ENCODE data around the gene EMC7.

EMC7 gene

GRCh38 chr15:34076785-34077184, 24.9 kb downstream of the EMC7 start:
- no peak for TF ChIP-seq GABPA (IDR thresholded peaks at IDR 0.05; ENCODE audit: low read depth)
- no peak for TF ChIP-seq REST (IDR thresholded peaks at IDR 0.05; ENCODE audit: insufficient replicate concordance, low read depth)
- TF ChIP-seq POLR2AphosphoS5 (IDR thresholded peaks at IDR 0.05; ENCODE audit: low read depth), result no peak
- TF ChIP-seq SPI1 (IDR thresholded peaks at IDR 0.05; ENCODE audit: borderline replicate concordance, low read depth), result no peak
- no peak for TF ChIP-seq CTCF (IDR thresholded peaks at IDR 0.05; ENCODE audit: insufficient read depth, low read length)
- H3K27me3 ChIP-seq (ENCODE audit: insufficient read depth, poor library complexity, severe bottlenecking), result no peaks in the 10 kb centered on the region
- no peak overlapping the region for H3K4me3 ChIP-seq (replicated peaks; ENCODE audit: insufficient read depth, low read length)
- H3K27ac ChIP-seq (replicated peaks), result no peak overlapping the region
- DNase-seq (ENCODE audit: low read depth in 1 of 2, low spot score in 1 of 2), result no peak

GRCh38 chr15:34070003-34070402, 31.7 kb downstream of the EMC7 start:
- no peak for TF ChIP-seq CTCF (IDR thresholded peaks at IDR 0.05; ENCODE audit: insufficient read depth, low read length)
- no peak for TF ChIP-seq REST (IDR thresholded peaks at IDR 0.05; ENCODE audit: insufficient replicate concordance, low read depth)
- no peak for TF ChIP-seq POLR2AphosphoS5 (IDR thresholded peaks at IDR 0.05; ENCODE audit: low read depth)
- no peak for TF ChIP-seq GABPA (IDR thresholded peaks at IDR 0.05; ENCODE audit: low read depth)
- TF ChIP-seq SPI1 (IDR thresholded peaks at IDR 0.05; ENCODE audit: borderline replicate concordance, low read depth), result no peak
- H3K4me3 ChIP-seq (replicated peaks; ENCODE audit: insufficient read depth, low read length), result no peak overlapping the region
- DNase-seq (ENCODE audit: low read depth in 1 of 2, low spot score in 1 of 2), result no peak
- no peak overlapping the region for H3K27ac ChIP-seq (replicated peaks)
- H3K27me3 ChIP-seq (ENCODE audit: insufficient read depth, poor library complexity, severe bottlenecking), result no peaks in the 10 kb centered on the region

- TF ChIP-seq GABPA (IDR thresholded peaks at IDR 0.05; ENCODE audit: low read depth) (no peak), SPI1 (IDR thresholded peaks at IDR 0.05; ENCODE audit: borderline replicate concordance, low read depth) (no peak), REST (IDR thresholded peaks at IDR 0.05; ENCODE audit: insufficient replicate concordance, low read depth) (no peak), POLR2AphosphoS5 (IDR thresholded peaks at IDR 0.05; ENCODE audit: low read depth) (no peak), CTCF (IDR thresholded peaks at IDR 0.05; ENCODE audit: insufficient read depth, low read length) (no peak)
- no peak overlapping the region for H3K27ac ChIP-seq (replicated peaks)
- no peaks in the 10 kb centered on the region for H3K27me3 ChIP-seq (ENCODE audit: insufficient read depth, poor library complexity, severe bottlenecking)
- DNase-seq (ENCODE audit: low read depth in 1 of 2, low spot score in 1 of 2), result no peak
- no peak overlapping the region for H3K4me3 ChIP-seq (replicated peaks; ENCODE audit: insufficient read depth, low read length)
Observed at GRCh38 chr15:34065941-34066340, 35.7 kb downstream of the EMC7 start.
